ENCODE measurements around the gene SLFN14. TPM values are rescaled to one million over a fixed set of nuclear protein-coding genes. Genes with fewer than 3 reads are reported as not detected.
"Not testable (repeated sequence)": the region's sequence is repeated elsewhere in the genome, so short reads cannot be mapped to it uniquely, and the experiment has no call there.

SLFN14 gene
- total RNA-seq, 2 donors from 2014 or later = not detected

- H3K36me3 ChIP-seq = no peaks in the 10 kb centered on the region
- H3K27me3 ChIP-seq (replicated peaks; ENCODE audit: insufficient read depth) = no peaks in the 10 kb centered on the region
- ATAC-seq (ENCODE audit: insufficient number of reproducible peaks, low FRiP score, low read depth) (no peak), DNase-seq (ENCODE audit: low spot score) (no peak)
- no peak for TF ChIP-seq CTCF (IDR thresholded peaks at IDR 0.05)
- peak within 1 kb of the TSS; percentile 3 for H3K4me3 ChIP-seq
- peaks cover 0 to 5% of the 10 kb centered on the region in 2 donors for H3K4me1 ChIP-seq (ENCODE audit: control insufficient read depth in 1 of 2, low read depth in 2 of 2)
- H3K27ac ChIP-seq = no peak within 1 kb of the TSS
- no peaks in the 10 kb centered on the region for H3K9me3 ChIP-seq
Measured at GRCh38 chr17:35537601-35538141, 22.9 kb downstream of the SLFN14 start, which contains the start of gene SLFN12L. TSS of gene SLFN12L (minus strand) at chr17:35537678. CDS start at chr17:35522364, 15,314 bp downstream.

GRCh38 chr17:35536664-35537171, 23.9 kb downstream of the SLFN14 start:
- Histone ChIP-seq H3K27me3 (replicated peaks; ENCODE audit: insufficient read depth) (no peaks in the 10 kb centered on the region), H3K4me1 (ENCODE audit: control insufficient read depth in 1 of 2, low read depth in 2 of 2) (peaks cover 0 to 5% of the 10 kb centered on the region in 2 donors), H3K27ac (no peak overlapping the region), H3K36me3 (no peaks in the 10 kb centered on the region), H3K4me3 (peak overlapping the region; percentile 3), H3K9me3 (no peaks in the 10 kb centered on the region)
- no peak for DNase-seq (ENCODE audit: low spot score)
- no peak for TF ChIP-seq CTCF (IDR thresholded peaks at IDR 0.05)
- ATAC-seq (ENCODE audit: insufficient number of reproducible peaks, low FRiP score, low read depth) = no peak

- H3K4me1 ChIP-seq (ENCODE audit: control insufficient read depth in 1 of 2, low read depth in 2 of 2); DNase-seq (ENCODE audit: low spot score); H3K27me3 ChIP-seq (replicated peaks; ENCODE audit: insufficient read depth); H3K27ac ChIP-seq; H3K9me3 ChIP-seq; H3K36me3 ChIP-seq; H3K4me3 ChIP-seq; ATAC-seq (ENCODE audit: insufficient number of reproducible peaks, low FRiP score, low read depth): not testable (repeated sequence)
Measured at GRCh38 chr17:35535406-35535805, 25.2 kb downstream of the SLFN14 start.

GRCh38 chr17:35534576-35535093, 26.0 kb downstream of the SLFN14 start:
- H3K4me1 ChIP-seq (ENCODE audit: control insufficient read depth in 1 of 2, low read depth in 2 of 2) = peaks cover 0 to 4% of the 10 kb centered on the region in 2 donors
- TF ChIP-seq CTCF (IDR thresholded peaks at IDR 0.05) = no peak
- no peaks in the 10 kb centered on the region for H3K36me3 ChIP-seq
- no peaks in the 10 kb centered on the region for H3K9me3 ChIP-seq
- H3K27me3 ChIP-seq (replicated peaks; ENCODE audit: insufficient read depth) = no peaks in the 10 kb centered on the region
- no peak overlapping the region for H3K4me3 ChIP-seq
- no peak overlapping the region for H3K27ac ChIP-seq
- DNase-seq (ENCODE audit: low spot score) (no peak), ATAC-seq (ENCODE audit: insufficient number of reproducible peaks, low FRiP score, low read depth) (no peak)

GRCh38 chr17:35531160-35531559, 29.5 kb downstream of the SLFN14 start:
- Histone ChIP-seq H3K27ac (no peak overlapping the region), H3K4me1 (ENCODE audit: control insufficient read depth in 1 of 2, low read depth in 2 of 2) (no peaks in the 10 kb centered on the region), H3K36me3 (no peaks in the 10 kb centered on the region), H3K9me3 (no peaks in the 10 kb centered on the region), H3K27me3 (replicated peaks; ENCODE audit: insufficient read depth) (no peaks in the 10 kb centered on the region), H3K4me3 (no peak overlapping the region)
- ATAC-seq (ENCODE audit: insufficient number of reproducible peaks, low FRiP score, low read depth) = no peak
- no peak for TF ChIP-seq CTCF (IDR thresholded peaks at IDR 0.05)
- no peak for DNase-seq (ENCODE audit: low spot score)
